Activated B cell treated with CpG ODN at 0.5 μM for 24 hours (primary cell): ENCODE results near the gene KCND3. TPM values are rescaled to one million over a fixed set of nuclear protein-coding genes. Genes with fewer than 3 reads are reported as not detected.

ENCODE experiments used
- ATAC-seq: fragments of 200-7000 bp; cut with Tn5 transposase; one replicate; pipeline ENCODE4 v1.10.0; 2021; ENCODE audit warnings: low read depth, mild to moderate bottlenecking, moderate library complexity
- CTCF ChIA-PET: fragments of 350-600 bp; sonication (Branson Sonifier 250); formaldehyde crosslinking; loops from one replicate; lab custom pipeline; 2021; ENCODE audit warnings: antibody characterized with exemption; lab: Charles Lee
- POLR2A ChIA-PET: fragments of 350-600 bp; sonication (Branson Sonifier 250); formaldehyde crosslinking; loops from one replicate; lab custom pipeline; 2021; ENCODE audit warnings: antibody characterized with exemption; lab: Charles Lee
- DNase-seq: peaks from one replicate; pipeline ENCODE4 v3.0.0; 2022
- H3K27ac Mint-ChIP-seq: one replicate; pipeline ENCODE4 v1.8.0; 2020; ENCODE audit warnings: mixed read lengths
- H3K27me3 Mint-ChIP-seq: one replicate; pipeline ENCODE4 v1.8.0; 2021; ENCODE audit warnings: mixed read lengths
- H3K36me3 Mint-ChIP-seq: one replicate; pipeline ENCODE4 v1.8.0; 2021; ENCODE audit warnings: low read depth, mixed read lengths
- H3K4me1 Mint-ChIP-seq: one replicate; pipeline ENCODE4 v1.8.0; 2021; ENCODE audit warnings: mixed read lengths
- H3K4me3 Mint-ChIP-seq: one replicate; pipeline ENCODE4 v1.8.0; 2020; ENCODE audit warnings: mild to moderate bottlenecking, mixed read lengths
- H3K9me3 Mint-ChIP-seq: one replicate; pipeline ENCODE4 v1.8.0; 2020; ENCODE audit warnings: mixed read lengths
- CTCF ChIP-seq: fragments of 200-600 bp; IDR thresholded peaks from one replicate; pipeline ENCODE4 v1.8.0; 2022; ENCODE audit warnings: antibody characterized with exemption, mild to moderate bottlenecking
- intact Hi-C: fragments of 100-400 bp; cut with micrococcal nuclease; formaldehyde crosslinking; loops from one replicate; pipeline ENCODE4 v1.15.1; 2024
- total RNA-seq: library from RNA; stranded (reverse); gene quantifications from 2 replicates; pipeline ENCODE4 v1.2.3, GENCODE V29; 2022

Gene KCND3
- total RNA-seq, 1 donor from 2014 or later, result 0.04 TPM

GRCh38 chr1:111862599-111862998, 126.9 kb downstream of the KCND3 start:
- CTCF ChIA-PET, result no interaction called here
- no peak overlapping the region for H3K4me3 Mint-ChIP-seq
- POLR2A ChIA-PET, result no interaction called here
- H3K4me1 Mint-ChIP-seq, result peaks cover 3% of the 10 kb centered on the region
- intact Hi-C loops, result no loop called here
- TF ChIP-seq CTCF, result no peak
- H3K9me3 Mint-ChIP-seq, result no peaks in the 10 kb centered on the region
- ATAC-seq, result no peak
- DNase-seq, result no peak
- H3K27me3 Mint-ChIP-seq, result peaks cover 28% of the 10 kb centered on the region
- H3K27ac Mint-ChIP-seq, result no peak overlapping the region
- no peaks in the 10 kb centered on the region for H3K36me3 Mint-ChIP-seq

- DNase-seq (no peak), ATAC-seq (no peak)
- intact Hi-C loops, result no loop called here
- POLR2A ChIA-PET, result no interaction called here
- no peak for TF ChIP-seq CTCF
- Mint-ChIP-seq H3K27me3 (peaks cover 30% of the 10 kb centered on the region), H3K4me3 (no peak overlapping the region), H3K36me3 (no peaks in the 10 kb centered on the region), H3K4me1 (peaks cover 3% of the 10 kb centered on the region), H3K9me3 (no peaks in the 10 kb centered on the region), H3K27ac (no peak overlapping the region)
- CTCF ChIA-PET, result no interaction called here
Measured at GRCh38 chr1:111861523-111861922, 127.9 kb downstream of the KCND3 start.

GRCh38 chr1:111857194-111857651, 132.2 kb downstream of the KCND3 start:
- Mint-ChIP-seq H3K27me3 (peaks cover 23% of the 10 kb centered on the region), H3K4me3 (no peak overlapping the region), H3K9me3 (no peaks in the 10 kb centered on the region), H3K27ac (no peak overlapping the region), H3K4me1 (no peaks in the 10 kb centered on the region), H3K36me3 (no peaks in the 10 kb centered on the region)
- no peak for ATAC-seq
- ChIA-PET CTCF (no interaction called here), POLR2A (no interaction called here)
- DNase-seq, result no peak
- no peak for TF ChIP-seq CTCF
- intact Hi-C loops, result no loop called here

- Mint-ChIP-seq H3K36me3 (no peaks in the 10 kb centered on the region), H3K4me1 (no peaks in the 10 kb centered on the region), H3K27ac (no peak overlapping the region), H3K9me3 (no peaks in the 10 kb centered on the region), H3K27me3 (peaks cover 23% of the 10 kb centered on the region), H3K4me3 (no peak overlapping the region)
- no peak for DNase-seq
- no peak for TF ChIP-seq CTCF
- intact Hi-C loops, result no loop called here
- ATAC-seq, result no peak
- ChIA-PET POLR2A (no interaction called here), CTCF (no interaction called here)
Measured at GRCh38 chr1:111856411-111857185, 132.9 kb downstream of the KCND3 start.

GRCh38 chr1:111855260-111855659, 134.2 kb downstream of the KCND3 start:
- Mint-ChIP-seq H3K4me3 (no peak overlapping the region), H3K9me3 (no peaks in the 10 kb centered on the region), H3K36me3 (no peaks in the 10 kb centered on the region), H3K27me3 (peaks cover 19% of the 10 kb centered on the region), H3K4me1 (no peaks in the 10 kb centered on the region), H3K27ac (no peak overlapping the region)
- CTCF ChIA-PET, result no interaction called here
- ATAC-seq (no peak), DNase-seq (no peak)
- POLR2A ChIA-PET, result no interaction called here
- intact Hi-C loops, result no loop called here
- TF ChIP-seq CTCF, result no peak
